ENCODE results near the gene C2CD3. TPM values are rescaled to one million over a fixed set of nuclear protein-coding genes. Genes with fewer than 3 reads are reported as not detected.

The C2CD3 gene
- total and polyA plus RNA-seq, 9 of the 15 experiments (the other 6 are each of a cell fraction or from before 2014, with no cell fraction given): 4.4 to 20.2 (median 15.4) TPM

DNA sequence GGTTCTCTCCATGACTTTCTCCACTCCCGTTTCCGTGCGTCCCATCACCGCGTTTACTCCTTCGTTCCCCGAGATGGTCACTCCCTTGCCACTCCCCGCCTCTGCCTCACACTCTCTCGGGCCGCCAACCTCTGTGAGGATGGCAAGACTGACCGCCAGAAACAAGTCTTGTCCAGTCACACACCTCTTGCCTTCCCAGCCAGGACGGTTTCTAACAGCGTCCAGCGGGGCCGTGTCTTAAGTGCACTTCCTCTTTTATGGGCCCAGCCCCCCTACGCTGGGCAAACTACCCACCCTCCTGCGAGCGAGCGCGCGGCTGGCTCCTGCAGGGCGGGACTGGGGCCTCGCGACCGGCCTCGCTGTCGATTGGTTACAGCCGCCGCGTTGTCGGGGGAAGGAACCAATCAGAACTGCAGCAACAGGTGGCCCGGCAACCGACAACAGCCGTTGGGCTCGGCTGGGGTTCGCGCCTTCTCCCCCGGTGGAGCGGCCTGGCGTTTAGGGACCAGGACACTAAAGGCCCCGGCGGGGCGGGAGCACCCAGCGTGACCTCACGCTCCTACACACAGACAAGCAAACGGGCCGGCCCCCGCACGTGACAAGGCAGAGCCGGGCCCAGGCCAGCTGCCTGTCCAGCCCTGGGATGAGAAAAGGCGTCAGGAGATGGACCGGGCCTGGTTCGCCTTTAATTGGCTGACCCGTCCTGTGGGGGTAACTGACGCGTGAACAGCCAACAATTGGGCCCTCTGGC lies 187.6 kb downstream of the C2CD3 start (continued):
- no peak for TF ChIP-seq PCBP2 (IDR thresholded peaks at IDR 0.05; ENCODE audit: low read depth, low read length, poor library complexity, severe bottlenecking)
- TF ChIP-seq, protein P1, sequence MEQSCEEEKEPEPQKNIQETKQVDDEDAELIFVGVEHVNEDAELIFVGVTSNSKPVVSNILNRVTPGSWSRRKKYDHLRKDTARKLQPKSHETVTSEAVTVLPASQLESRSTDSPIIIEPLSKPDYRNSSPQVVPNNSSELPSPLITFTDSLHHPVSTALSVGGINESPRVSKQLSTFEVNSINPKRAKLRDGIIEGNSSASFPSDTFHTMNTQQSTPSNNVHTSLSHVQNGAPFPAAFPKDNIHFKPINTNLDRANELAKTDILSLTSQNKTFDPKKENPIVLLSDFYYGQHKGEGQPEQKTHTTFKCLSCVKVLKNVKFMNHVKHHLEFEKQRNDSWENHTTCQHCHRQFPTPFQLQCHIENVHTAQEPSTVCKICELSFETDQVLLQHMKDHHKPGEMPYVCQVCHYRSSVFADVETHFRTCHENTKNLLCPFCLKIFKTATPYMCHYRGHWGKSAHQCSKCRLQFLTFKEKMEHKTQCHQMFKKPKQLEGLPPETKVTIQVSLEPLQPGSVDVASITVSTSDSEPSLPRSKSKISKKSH (CRISPR knock-in tag; IDR thresholded peaks at IDR 0.05): no peak
- TF ChIP-seq MYC (IDR thresholded peaks at IDR 0.05; ENCODE audit: low read depth, low read length): peak; percentile 87
- TF ChIP-seq MYC (CRISPR knock-in tag; IDR thresholded peaks at IDR 0.05; ENCODE audit: borderline replicate concordance, low read depth): peak; percentile 94; the same call in 1 of the 2 replicates
- TF ChIP-seq ZNF644 (tag; IDR thresholded peaks at IDR 0.05; ENCODE audit: low read depth): no peak
- TF ChIP-seq ADNP (tag; IDR thresholded peaks at IDR 0.05): no peak
- TF ChIP-seq CBX8 (IDR thresholded peaks at IDR 0.05; ENCODE audit: borderline replicate concordance, extremely low read depth, low read depth, low read length, poor library complexity, severe bottlenecking): no peak
- TF ChIP-seq, protein P2, sequence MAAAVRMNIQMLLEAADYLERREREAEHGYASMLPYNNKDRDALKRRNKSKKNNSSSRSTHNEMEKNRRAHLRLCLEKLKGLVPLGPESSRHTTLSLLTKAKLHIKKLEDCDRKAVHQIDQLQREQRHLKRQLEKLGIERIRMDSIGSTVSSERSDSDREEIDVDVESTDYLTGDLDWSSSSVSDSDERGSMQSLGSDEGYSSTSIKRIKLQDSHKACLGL (CRISPR knock-in tag; IDR thresholded peaks at IDR 0.05; ENCODE audit: borderline replicate concordance, poor library complexity, severe bottlenecking): no peak
- TF ChIP-seq, protein P3, sequence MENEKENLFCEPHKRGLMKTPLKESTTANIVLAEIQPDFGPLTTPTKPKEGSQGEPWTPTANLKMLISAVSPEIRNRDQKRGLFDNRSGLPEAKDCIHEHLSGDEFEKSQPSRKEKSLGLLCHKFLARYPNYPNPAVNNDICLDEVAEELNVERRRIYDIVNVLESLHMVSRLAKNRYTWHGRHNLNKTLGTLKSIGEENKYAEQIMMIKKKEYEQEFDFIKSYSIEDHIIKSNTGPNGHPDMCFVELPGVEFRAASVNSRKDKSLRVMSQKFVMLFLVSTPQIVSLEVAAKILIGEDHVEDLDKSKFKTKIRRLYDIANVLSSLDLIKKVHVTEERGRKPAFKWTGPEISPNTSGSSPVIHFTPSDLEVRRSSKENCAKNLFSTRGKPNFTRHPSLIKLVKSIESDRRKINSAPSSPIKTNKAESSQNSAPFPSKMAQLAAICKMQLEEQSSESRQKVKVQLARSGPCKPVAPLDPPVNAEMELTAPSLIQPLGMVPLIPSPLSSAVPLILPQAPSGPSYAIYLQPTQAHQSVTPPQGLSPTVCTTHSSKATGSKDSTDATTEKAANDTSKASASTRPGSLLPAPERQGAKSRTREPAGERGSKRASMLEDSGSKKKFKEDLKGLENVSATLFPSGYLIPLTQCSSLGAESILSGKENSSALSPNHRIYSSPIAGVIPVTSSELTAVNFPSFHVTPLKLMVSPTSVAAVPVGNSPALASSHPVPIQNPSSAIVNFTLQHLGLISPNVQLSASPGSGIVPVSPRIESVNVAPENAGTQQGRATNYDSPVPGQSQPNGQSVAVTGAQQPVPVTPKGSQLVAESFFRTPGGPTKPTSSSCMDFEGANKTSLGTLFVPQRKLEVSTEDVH (IDR thresholded peaks at IDR 0.05; ENCODE audit: low read depth, partially characterized antibody): peak; percentile 66
- TF ChIP-seq, protein P4, sequence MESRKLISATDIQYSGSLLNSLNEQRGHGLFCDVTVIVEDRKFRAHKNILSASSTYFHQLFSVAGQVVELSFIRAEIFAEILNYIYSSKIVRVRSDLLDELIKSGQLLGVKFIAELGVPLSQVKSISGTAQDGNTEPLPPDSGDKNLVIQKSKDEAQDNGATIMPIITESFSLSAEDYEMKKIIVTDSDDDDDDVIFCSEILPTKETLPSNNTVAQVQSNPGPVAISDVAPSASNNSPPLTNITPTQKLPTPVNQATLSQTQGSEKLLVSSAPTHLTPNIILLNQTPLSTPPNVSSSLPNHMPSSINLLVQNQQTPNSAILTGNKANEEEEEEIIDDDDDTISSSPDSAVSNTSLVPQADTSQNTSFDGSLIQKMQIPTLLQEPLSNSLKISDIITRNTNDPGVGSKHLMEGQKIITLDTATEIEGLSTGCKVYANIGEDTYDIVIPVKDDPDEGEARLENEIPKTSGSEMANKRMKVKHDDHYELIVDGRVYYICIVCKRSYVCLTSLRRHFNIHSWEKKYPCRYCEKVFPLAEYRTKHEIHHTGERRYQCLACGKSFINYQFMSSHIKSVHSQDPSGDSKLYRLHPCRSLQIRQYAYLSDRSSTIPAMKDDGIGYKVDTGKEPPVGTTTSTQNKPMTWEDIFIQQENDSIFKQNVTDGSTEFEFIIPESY (CRISPR knock-in tag; IDR thresholded peaks at IDR 0.05): peak; percentile 61; the same call in 1 of the 2 replicates
- TF ChIP-seq TBL1XR1 (IDR thresholded peaks at IDR 0.05; ENCODE audit: low read length in 2 of 2): peak in 1 of 2 experiments; percentile 46; a peak in 1 of 4 replicates
- no peak for TF ChIP-seq ZNF253 (CRISPR knock-in tag; conservative IDR thresholded peaks at IDR 0.05)
- TF ChIP-seq BCL6 (CRISPR knock-in tag; IDR thresholded peaks at IDR 0.05): no peak
- no peak for TF ChIP-seq NCOA6 (IDR thresholded peaks at IDR 0.05)
- TF ChIP-seq FOXM1 (IDR thresholded peaks at IDR 0.05; ENCODE audit: low read depth): peak; percentile 98
- TF ChIP-seq FOXM1 (CRISPR knock-in tag; IDR thresholded peaks at IDR 0.05; ENCODE audit: low read depth): 0 out of 2 replicates have a peak, but pooled peaks have one; percentile 46
- no peak for TF ChIP-seq ETS2 (tag; IDR thresholded peaks at IDR 0.05; ENCODE audit: borderline replicate concordance, poor library complexity, severe bottlenecking)
- peak; percentile 91 to 93 for TF ChIP-seq FOXK2 (conservative IDR thresholded peaks at IDR 0.05 in 1 of 2, IDR thresholded peaks at IDR 0.05 in 1 of 2; ENCODE audit: low read depth in 2 of 2)
- TF ChIP-seq DIDO1 (tag; IDR thresholded peaks at IDR 0.05; ENCODE audit: low read depth): peak; percentile 69; the same call in 1 of the 2 replicates
- TF ChIP-seq COPS2 (conservative IDR thresholded peaks at IDR 0.05): no peak
